OCI-LY7 (cell line): Measurements from ENCODE around the gene RCSD1.

Experiments
- CTCF ChIP-seq: fragments of 200-600 bp; sonication (generic); conservative IDR thresholded peaks from 2 replicates; pipeline ENCODE4 v1.5.1; 2014; ENCODE audit warnings: mild to moderate bottlenecking, antibody characterized with exemption, low read length, moderate library complexity, mixed read lengths
- EZH2phosphoT487 ChIP-seq: fragments of 200-600 bp; sonication (generic); IDR thresholded peaks from 2 replicates; pipeline ENCODE4 v1.6.1; 2018; ENCODE audit warnings: low read depth, borderline replicate concordance, mild to moderate bottlenecking, mixed run types, antibody characterized with exemption, low read length, moderate library complexity, mixed read lengths

- TF ChIP-seq CTCF = no peak
- no peak for TF ChIP-seq EZH2phosphoT487
These were observed 13.5 kb upstream of the RCSD1 start for GRCh38 chr1:167616521-167616920.
